ENCODE results near the gene SOS1.

Gene SOS1

GRCh38 chr2:38978908-38979307, 141.9 kb downstream of the SOS1 start:
- no peak overlapping the region for H3K4me2 ChIP-seq (ENCODE audit: low read length)
- TF ChIP-seq, protein P1, sequence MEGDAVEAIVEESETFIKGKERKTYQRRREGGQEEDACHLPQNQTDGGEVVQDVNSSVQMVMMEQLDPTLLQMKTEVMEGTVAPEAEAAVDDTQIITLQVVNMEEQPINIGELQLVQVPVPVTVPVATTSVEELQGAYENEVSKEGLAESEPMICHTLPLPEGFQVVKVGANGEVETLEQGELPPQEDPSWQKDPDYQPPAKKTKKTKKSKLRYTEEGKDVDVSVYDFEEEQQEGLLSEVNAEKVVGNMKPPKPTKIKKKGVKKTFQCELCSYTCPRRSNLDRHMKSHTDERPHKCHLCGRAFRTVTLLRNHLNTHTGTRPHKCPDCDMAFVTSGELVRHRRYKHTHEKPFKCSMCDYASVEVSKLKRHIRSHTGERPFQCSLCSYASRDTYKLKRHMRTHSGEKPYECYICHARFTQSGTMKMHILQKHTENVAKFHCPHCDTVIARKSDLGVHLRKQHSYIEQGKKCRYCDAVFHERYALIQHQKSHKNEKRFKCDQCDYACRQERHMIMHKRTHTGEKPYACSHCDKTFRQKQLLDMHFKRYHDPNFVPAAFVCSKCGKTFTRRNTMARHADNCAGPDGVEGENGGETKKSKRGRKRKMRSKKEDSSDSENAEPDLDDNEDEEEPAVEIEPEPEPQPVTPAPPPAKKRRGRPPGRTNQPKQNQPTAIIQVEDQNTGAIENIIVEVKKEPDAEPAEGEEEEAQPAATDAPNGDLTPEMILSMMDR (IDR thresholded peaks at IDR 0.05; ENCODE audit: low read depth, low read length) = no peak
- TF ChIP-seq EZH2phosphoT487 (IDR thresholded peaks at IDR 0.05; ENCODE audit: low read depth) = no peak
- no peaks in the 10 kb centered on the region for H3K36me3 ChIP-seq (replicated peaks; ENCODE audit: low read depth, low read length)

GRCh38 chr2:38978296-38978903, 142.5 kb downstream of the SOS1 start:
- Histone ChIP-seq H3K9me3 (ENCODE audit: insufficient read depth, low read length) (no peaks in the 10 kb centered on the region), H4K20me1 (ENCODE audit: insufficient read depth, low read length) (no peaks in the 10 kb centered on the region), H3K36me3 (replicated peaks; ENCODE audit: low read depth, low read length) (no peaks in the 10 kb centered on the region), H3K4me3 (ENCODE audit: low read length) (no peak overlapping the region), H3K4me1 (ENCODE audit: low read length) (0 out of 2 replicates have a peak, but pooled peaks cover 5% of the 10 kb centered on the region), H3K4me2 (ENCODE audit: low read length) (no peak overlapping the region), H2AFZ (ENCODE audit: low read depth, low read length) (no peak overlapping the region), H3K79me2 (ENCODE audit: low read length) (no peaks in the 10 kb centered on the region), H3K27ac (ENCODE audit: low read length) (no peak overlapping the region), H3K9ac (ENCODE audit: low read length) (no peak overlapping the region), H3K27me3 (ENCODE audit: low read depth, low read length) (no peaks in the 10 kb centered on the region)
- TF ChIP-seq, protein P1 (IDR thresholded peaks at IDR 0.05; ENCODE audit: low read depth, low read length) = no peak
- no peak for TF ChIP-seq EZH2phosphoT487 (IDR thresholded peaks at IDR 0.05; ENCODE audit: low read depth)

More at GRCh38 chr2:38978908-38979307, 141.9 kb downstream of the SOS1 start:
- H4K20me1 ChIP-seq (ENCODE audit: insufficient read depth, low read length) = no peaks in the 10 kb centered on the region
- no peak overlapping the region for H3K4me3 ChIP-seq (ENCODE audit: low read length)
- H3K79me2 ChIP-seq (ENCODE audit: low read length) = no peaks in the 10 kb centered on the region
- 0 out of 2 replicates have a peak, but pooled peaks cover 5% of the 10 kb centered on the region for H3K4me1 ChIP-seq (ENCODE audit: low read length)
- H3K9ac ChIP-seq (ENCODE audit: low read length) = no peak overlapping the region
- H3K27me3 ChIP-seq (ENCODE audit: low read depth, low read length) = no peaks in the 10 kb centered on the region
- no peaks in the 10 kb centered on the region for H3K9me3 ChIP-seq (ENCODE audit: insufficient read depth, low read length)
- no peak overlapping the region for H2AFZ ChIP-seq (ENCODE audit: low read depth, low read length)
- H3K27ac ChIP-seq (ENCODE audit: low read length) = no peak overlapping the region

GRCh38 chr2:38977047-38977446, 143.8 kb downstream of the SOS1 start:
- H3K27ac ChIP-seq (ENCODE audit: low read length) = no peak overlapping the region
- H3K4me1 ChIP-seq (ENCODE audit: low read length) = peaks cover 8% of the 10 kb centered on the region
- no peaks in the 10 kb centered on the region for H3K36me3 ChIP-seq (replicated peaks; ENCODE audit: low read depth, low read length)
- no peak overlapping the region for H3K4me2 ChIP-seq (ENCODE audit: low read length)
- no peak overlapping the region for H3K4me3 ChIP-seq (ENCODE audit: low read length)
- TF ChIP-seq EZH2phosphoT487 (IDR thresholded peaks at IDR 0.05; ENCODE audit: low read depth) = no peak
- TF ChIP-seq, protein P1 (IDR thresholded peaks at IDR 0.05; ENCODE audit: low read depth, low read length) = no peak
- H3K27me3 ChIP-seq (ENCODE audit: low read depth, low read length) = no peaks in the 10 kb centered on the region
- no peak overlapping the region for H2AFZ ChIP-seq (ENCODE audit: low read depth, low read length)
- H4K20me1 ChIP-seq (ENCODE audit: insufficient read depth, low read length) = no peaks in the 10 kb centered on the region
- H3K9ac ChIP-seq (ENCODE audit: low read length) = no peak overlapping the region
- no peaks in the 10 kb centered on the region for H3K9me3 ChIP-seq (ENCODE audit: insufficient read depth, low read length)
- H3K79me2 ChIP-seq (ENCODE audit: low read length) = no peaks in the 10 kb centered on the region

GRCh38 chr2:38975042-38975441, 145.8 kb downstream of the SOS1 start:
- Histone ChIP-seq H3K9ac (ENCODE audit: low read length) (no peak overlapping the region), H3K27ac (ENCODE audit: low read length) (no peak overlapping the region), H2AFZ (ENCODE audit: low read depth, low read length) (no peak overlapping the region), H3K27me3 (ENCODE audit: low read depth, low read length) (no peaks in the 10 kb centered on the region), H3K4me3 (ENCODE audit: low read length) (no peak overlapping the region), H3K36me3 (replicated peaks; ENCODE audit: low read depth, low read length) (no peaks in the 10 kb centered on the region), H4K20me1 (ENCODE audit: insufficient read depth, low read length) (no peaks in the 10 kb centered on the region), H3K79me2 (ENCODE audit: low read length) (no peaks in the 10 kb centered on the region), H3K4me2 (ENCODE audit: low read length) (no peak overlapping the region), H3K4me1 (ENCODE audit: low read length) (peaks cover 15% of the 10 kb centered on the region), H3K9me3 (ENCODE audit: insufficient read depth, low read length) (no peaks in the 10 kb centered on the region)
- TF ChIP-seq EZH2phosphoT487 (IDR thresholded peaks at IDR 0.05; ENCODE audit: low read depth) = no peak
- TF ChIP-seq, protein P1 (IDR thresholded peaks at IDR 0.05; ENCODE audit: low read depth, low read length) = no peak

Measured in OCI-LY3 (cell line).